A673 (cell line): Measurements from ENCODE around the gene KLHL30. TPM values are rescaled to one million over a fixed set of nuclear protein-coding genes. Genes with fewer than 3 reads are reported as not detected.

Source experiments
- BruUV-seq: library from RNA; stranded (reverse); fragments of 400-500 nt; replicated peaks from 2 replicates; lab custom pipeline; 2021; lab: Mats Ljungman, UMichigan
- CTCF ChIA-PET: fragments of 300-600 bp; sonication (Branson Sonifier 250); formaldehyde crosslinking; loops from one replicate; lab custom pipeline; 2022; ENCODE audit warnings: antibody characterized with exemption; lab: Charles Lee
- POLR2A ChIA-PET: fragments of 300-600 bp; sonication (Branson Sonifier 250); formaldehyde crosslinking; loops from one replicate; lab custom pipeline; 2022; ENCODE audit warnings: antibody characterized with exemption; ENCODE audit not compliant: low non-redundant PET; lab: Charles Lee
- DNase-seq: peaks from one replicate; pipeline ENCODE4 v3.0.0-alpha.2; 2015; ENCODE audit warnings: low spot score
- H3K27ac ChIP-seq: fragments of 200-600 bp; sonication (generic); 2 replicates; pipeline ENCODE4 v1.5.1; 2016; ENCODE audit warnings: mixed run types, low read depth, mild to moderate bottlenecking, mixed read lengths, antibody characterized with exemption, low read length; ENCODE audit not compliant: poor library complexity, severe bottlenecking
- H3K27me3 ChIP-seq: fragments of 200-600 bp; sonication (generic); replicated peaks from 2 replicates; pipeline ENCODE4 v1.6.1; 2017; ENCODE audit warnings: mixed run types, low read depth, mild to moderate bottlenecking, mixed read lengths, antibody characterized with exemption, low read length; ENCODE audit not compliant: insufficient read depth, poor library complexity
- H3K36me3 ChIP-seq: fragments of 200-600 bp; sonication (generic); 2 replicates; pipeline ENCODE4 v1.6.1; 2016; ENCODE audit warnings: mixed run types, mild to moderate bottlenecking, mixed read lengths, antibody characterized with exemption, low read length; ENCODE audit not compliant: insufficient read depth, poor library complexity, severe bottlenecking
- H3K4me1 ChIP-seq: fragments of 200-600 bp; sonication (generic); 2 replicates; pipeline ENCODE4 v1.6.1; 2017; ENCODE audit warnings: mixed run types, mild to moderate bottlenecking, mixed read lengths, antibody characterized with exemption, low read length; ENCODE audit not compliant: insufficient read depth, poor library complexity, severe bottlenecking
- H3K4me3 ChIP-seq: fragments of 200-600 bp; sonication (generic); 2 replicates; pipeline ENCODE4 v1.5.1; 2016; ENCODE audit warnings: low read depth, mixed run types, mild to moderate bottlenecking, mixed read lengths, low read length; ENCODE audit not compliant: poor library complexity, severe bottlenecking
- H3K9me3 ChIP-seq: fragments of 200-600 bp; sonication (generic); 2 replicates; pipeline ENCODE4 v1.6.1; 2016; ENCODE audit warnings: mixed run types, low read depth, mild to moderate bottlenecking, mixed read lengths, antibody characterized with exemption, low read length; ENCODE audit not compliant: poor library complexity, severe bottlenecking
- CTCF ChIP-seq: fragments of 300-800, 200-600 bp; sonication (generic); conservative IDR thresholded peaks from 2 replicates; pipeline ENCODE4 v1.5.1; 2017; ENCODE audit warnings: low read depth, mild to moderate bottlenecking, antibody characterized with exemption, low read length, moderate library complexity, mixed read lengths
- EZH2 ChIP-seq: fragments of 200-600 bp; sonication (generic); IDR thresholded peaks from 2 replicates; pipeline ENCODE4 v1.6.1; 2017; ENCODE audit warnings: borderline replicate concordance, low read depth, mild to moderate bottlenecking, mixed read lengths, antibody characterized with exemption, low read length; ENCODE audit not compliant: poor library complexity, severe bottlenecking
- intact Hi-C: fragments of 100-400 bp; cut with micrococcal nuclease; formaldehyde crosslinking; loops from one replicate; pipeline ENCODE4 v1.10.0; 2022; ENCODE audit not compliant: unreplicated experiment
- total RNA-seq: library from RNA; stranded (reverse); gene quantifications from 2 replicates; pipeline ENCODE4 v1.2.3, GENCODE V29; 2021

The KLHL30 gene
- total RNA-seq, 1 experiment from 2014 or later = not detected

GRCh38 chr2:238123218-238123971 lies 15.1 kb upstream of the KLHL30 start:
- POLR2A ChIA-PET = no interaction called here
- Histone ChIP-seq H3K36me3 (no peaks in the 10 kb centered on the region), H3K27me3 (no peaks in the 10 kb centered on the region), H3K4me1 (no peaks in the 10 kb centered on the region), H3K9me3 (no peaks in the 10 kb centered on the region), H3K4me3 (no peak overlapping the region), H3K27ac (no peak overlapping the region)
- BruUV-seq = no TSS peak
- no peak for DNase-seq
- CTCF ChIA-PET = no interaction called here
- intact Hi-C loops = no loop called here
- TF ChIP-seq EZH2 = no peak
- no peak for TF ChIP-seq CTCF

- Histone ChIP-seq H3K9me3 (no peaks in the 10 kb centered on the region), H3K36me3 (no peaks in the 10 kb centered on the region), H3K4me3 (no peak overlapping the region), H3K4me1 (no peaks in the 10 kb centered on the region), H3K27ac (no peak overlapping the region), H3K27me3 (no peaks in the 10 kb centered on the region)
- ChIA-PET CTCF (no interaction called here), POLR2A (no interaction called here)
- intact Hi-C loops = no loop called here
- no TSS peak for BruUV-seq
- TF ChIP-seq EZH2 = no peak
- no peak for TF ChIP-seq CTCF
- DNase-seq = no peak
Measured at GRCh38 chr2:238123991-238124470, 14.4 kb upstream of the KLHL30 start.

GRCh38 chr2:238124488-238125126 lies 13.9 kb upstream of the KLHL30 start:
- intact Hi-C loops = no loop called here
- Histone ChIP-seq H3K4me3 (no peak overlapping the region), H3K27ac (no peak overlapping the region), H3K4me1 (no peaks in the 10 kb centered on the region), H3K27me3 (no peaks in the 10 kb centered on the region), H3K9me3 (no peaks in the 10 kb centered on the region), H3K36me3 (no peaks in the 10 kb centered on the region)
- no TSS peak for BruUV-seq
- TF ChIP-seq CTCF (no peak), EZH2 (no peak)
- DNase-seq = no peak
- ChIA-PET CTCF (interaction anchor here (0.5 kb wide), 1 partner anchor 139 kb away, joined by 4 read pairs; no protein-coding TSS in a partner anchor), POLR2A (no interaction called here)
